Jurkat, Clone E6-1 (cell line): ENCODE results near the gene AMN.

ENCODE experiments used
- DNase-seq: peaks from one replicate; pipeline ENCODE4 v3.0.0-alpha.2; 2011; ENCODE audit warnings: low read depth, low spot score
- H3K4me3 ChIP-seq: 2 replicates; pipeline ENCODE4 v1.5.1; 2011; ENCODE audit warnings: mild to moderate bottlenecking, low read length, control low read depth, moderate library complexity

Gene AMN

DNA sequence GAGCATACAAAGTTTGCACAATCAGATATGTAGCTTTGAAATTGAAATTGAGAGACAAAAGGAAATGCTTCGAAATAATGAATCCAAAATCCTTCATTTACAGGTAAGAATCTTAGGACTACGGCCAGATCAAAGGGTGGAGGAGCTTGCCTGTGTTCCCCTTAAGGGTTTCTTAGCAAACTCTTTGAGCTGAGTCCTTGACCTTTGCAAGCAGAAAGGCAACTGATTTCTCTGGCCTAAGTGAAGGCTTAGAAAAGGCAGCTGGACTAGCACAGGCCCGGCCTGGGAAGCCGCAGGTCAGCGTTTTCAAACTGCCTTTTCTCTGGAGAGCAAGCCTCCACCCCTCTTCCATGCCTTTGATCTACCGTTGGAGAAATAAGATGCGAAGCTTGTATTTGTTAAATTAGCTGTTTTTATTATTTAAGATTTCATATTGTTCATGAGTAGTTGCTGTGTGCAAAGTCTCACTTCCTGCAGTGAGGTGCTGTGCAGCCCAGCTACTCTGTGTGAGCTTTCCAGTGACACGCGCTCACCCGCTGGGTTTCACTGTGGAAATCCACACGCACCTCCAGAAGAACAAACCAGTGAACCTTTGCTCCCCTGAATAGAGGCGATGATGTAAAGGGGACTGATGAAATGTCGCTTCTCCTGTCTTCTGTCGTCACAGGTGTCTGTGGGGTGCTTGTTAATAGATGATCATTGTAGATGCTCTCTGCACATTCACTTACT, 25.0 kb upstream of the AMN start:
- no peak for DNase-seq
- no peak overlapping the region for H3K4me3 ChIP-seq

DNA sequence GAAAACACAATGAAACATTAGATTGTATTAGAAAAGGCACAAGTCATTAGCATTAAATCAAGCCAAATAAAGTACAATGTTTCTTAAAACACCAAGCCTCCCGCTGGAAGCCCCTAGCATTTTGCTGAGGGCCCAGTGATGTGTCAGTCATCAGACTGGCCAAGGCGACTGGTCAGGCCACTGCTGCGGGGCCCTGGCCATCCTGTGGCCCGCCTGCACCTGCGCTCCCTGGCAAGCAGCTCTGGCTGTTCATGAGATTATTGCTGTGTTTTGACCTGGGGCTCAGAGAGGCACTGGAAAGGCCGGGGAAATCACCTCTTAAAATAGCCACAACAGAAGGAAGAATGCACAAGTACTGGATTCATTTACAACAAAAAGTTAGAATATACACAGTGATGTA, 24.2 kb upstream of the AMN start:
- H3K4me3 ChIP-seq = no peak overlapping the region
- DNase-seq = no peak

DNA sequence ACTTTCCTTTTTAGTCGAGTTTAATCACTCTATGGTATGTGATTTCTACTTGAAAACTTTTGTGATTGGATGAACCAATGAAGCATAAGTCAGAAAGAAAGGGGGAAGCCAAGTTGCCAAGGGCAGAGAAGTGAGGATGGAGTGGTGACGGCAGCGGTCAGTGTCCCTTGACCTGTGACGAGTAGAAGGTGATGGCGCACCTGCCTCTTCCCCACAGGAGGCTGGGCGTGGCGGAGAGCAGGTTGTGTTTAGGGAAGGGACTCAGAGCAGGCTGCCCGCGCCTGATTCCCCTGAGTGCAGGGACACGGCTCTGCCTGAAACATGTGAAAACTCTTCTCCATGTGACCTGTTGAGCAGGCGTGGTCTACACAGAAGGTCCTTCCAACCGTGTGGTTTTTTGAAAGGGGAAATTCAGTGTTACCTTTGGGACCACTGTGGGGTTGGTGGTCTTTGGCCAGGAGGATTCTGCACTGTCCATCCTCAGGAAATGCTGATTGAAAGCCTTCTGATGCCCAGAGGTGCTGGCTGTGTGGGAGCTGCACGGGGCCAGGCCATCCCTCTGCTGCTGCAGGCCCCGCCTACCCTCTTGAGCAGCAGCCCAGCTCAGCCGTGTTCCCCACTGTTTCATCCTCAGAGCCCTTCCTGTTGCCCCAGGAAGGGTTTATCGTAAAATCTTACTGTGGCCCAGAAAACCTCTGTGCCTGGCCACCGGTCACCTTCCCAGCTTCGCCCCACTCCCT, 23.5 kb upstream of the AMN start:
- no peak for DNase-seq

DNA sequence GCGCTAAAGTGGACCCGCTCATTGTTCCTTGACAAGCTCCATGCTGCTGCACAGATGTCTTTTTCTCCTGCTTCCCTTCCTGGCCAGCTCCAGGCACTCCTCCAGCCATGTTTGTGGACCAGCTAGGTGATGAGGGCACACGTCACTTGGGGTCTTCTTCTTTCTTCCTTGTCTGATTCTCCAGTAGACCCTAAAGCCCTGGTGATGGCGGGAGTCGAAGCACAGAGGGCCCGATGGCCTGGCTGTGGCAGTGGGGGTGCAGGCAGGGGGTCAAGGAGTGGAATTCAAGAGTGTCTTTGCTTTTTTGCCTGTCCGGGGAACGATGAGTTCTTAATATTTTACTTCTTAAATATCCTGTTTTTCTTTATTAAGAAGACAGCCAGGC, 23.0 kb upstream of the AMN start:
- DNase-seq = no peak

More for the DNA sequence above, 23.5 kb upstream of the AMN start:
- no peak overlapping the region for H3K4me3 ChIP-seq

DNA sequence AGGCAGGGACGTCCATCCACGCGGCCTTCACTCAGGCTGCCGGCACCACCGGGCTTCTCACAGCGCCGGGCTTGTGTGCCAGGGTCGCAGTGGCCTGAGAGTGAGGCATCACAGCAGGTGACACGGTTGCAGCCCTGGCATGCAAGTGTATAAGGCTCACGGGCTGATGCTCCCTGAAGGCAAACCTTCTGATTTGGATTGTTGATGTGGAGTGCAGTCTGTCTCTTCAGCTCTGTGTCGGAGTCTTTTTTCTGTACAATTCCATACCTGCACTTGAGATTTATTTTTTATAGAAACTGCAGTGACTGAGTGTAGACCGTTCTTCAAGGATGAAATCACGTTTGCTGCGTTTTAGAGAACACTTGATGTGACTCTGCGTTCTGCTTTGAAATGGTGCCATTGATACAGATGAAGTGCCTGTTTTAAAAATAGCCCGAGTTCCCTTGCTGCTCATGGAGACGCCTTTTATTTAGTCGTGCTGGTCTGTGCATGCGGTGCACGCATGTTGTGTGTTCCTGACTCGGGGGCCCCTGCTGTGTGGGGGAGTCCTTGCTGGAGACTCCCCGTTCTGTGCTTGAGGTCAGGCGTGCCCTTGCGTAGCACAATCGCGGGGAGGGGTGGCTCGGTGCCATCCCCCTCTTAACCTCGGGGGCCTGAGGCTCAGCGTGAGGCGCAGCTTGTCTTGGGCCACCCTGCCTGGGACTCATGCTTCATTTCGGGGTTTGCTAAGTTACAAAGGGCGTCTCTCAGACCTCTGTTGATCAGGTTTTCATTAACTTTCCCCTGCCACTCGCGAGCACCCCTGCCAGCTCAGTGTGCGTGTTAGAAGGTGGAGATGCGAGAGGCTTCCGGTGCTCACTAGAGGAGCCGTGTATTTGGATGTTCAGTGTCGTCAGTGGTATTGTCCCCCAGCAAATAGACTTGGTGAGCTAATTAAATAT, 21.6 kb upstream of the AMN start:
- no peak for DNase-seq
- H3K4me3 ChIP-seq = no peak overlapping the region

More for the DNA sequence above, 23.0 kb upstream of the AMN start:
- H3K4me3 ChIP-seq = no peak overlapping the region

DNA sequence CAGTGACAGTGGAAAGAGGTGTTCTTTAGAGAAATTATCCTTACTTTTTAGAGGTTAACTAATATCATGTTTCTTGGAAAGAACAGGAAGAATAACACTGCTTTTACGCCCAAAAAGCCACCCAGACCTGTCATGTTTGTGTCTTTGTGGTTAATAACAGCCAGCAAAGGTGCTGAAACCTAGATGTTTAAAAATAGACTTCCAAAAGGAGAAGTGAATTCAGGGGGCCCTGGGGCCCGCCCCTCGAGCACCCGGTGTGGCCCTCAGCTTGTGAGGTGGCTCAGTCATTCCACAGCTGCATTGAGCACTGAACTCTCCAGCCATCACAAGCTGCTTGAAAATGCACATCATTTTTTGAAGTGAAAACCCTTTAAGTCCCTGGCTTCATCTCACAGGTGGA, 20.8 kb upstream of the AMN start:
- no peak overlapping the region for H3K4me3 ChIP-seq
- no peak for DNase-seq

DNA sequence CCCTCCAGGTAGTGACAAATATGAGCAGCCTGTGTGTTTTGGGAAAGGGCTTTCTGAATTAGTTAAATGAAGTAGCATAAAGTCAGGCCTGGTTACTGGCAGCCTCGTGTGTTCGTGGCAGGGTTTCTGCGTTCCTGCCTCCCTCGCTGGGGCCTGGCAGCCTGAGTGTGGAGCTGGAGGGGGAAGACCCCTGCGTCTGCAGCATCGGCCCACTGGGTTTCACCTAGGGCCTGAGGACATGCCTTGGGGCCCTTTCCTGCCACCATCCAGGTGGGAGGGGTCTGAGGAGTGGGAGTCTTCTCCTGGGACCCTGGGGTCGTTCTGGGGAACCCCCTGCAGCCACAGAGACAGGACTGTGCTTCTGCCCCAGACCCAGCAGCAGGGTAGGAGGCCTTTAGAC, 20.4 kb upstream of the AMN start:
- DNase-seq = no peak
- H3K4me3 ChIP-seq = no peak overlapping the region

DNA sequence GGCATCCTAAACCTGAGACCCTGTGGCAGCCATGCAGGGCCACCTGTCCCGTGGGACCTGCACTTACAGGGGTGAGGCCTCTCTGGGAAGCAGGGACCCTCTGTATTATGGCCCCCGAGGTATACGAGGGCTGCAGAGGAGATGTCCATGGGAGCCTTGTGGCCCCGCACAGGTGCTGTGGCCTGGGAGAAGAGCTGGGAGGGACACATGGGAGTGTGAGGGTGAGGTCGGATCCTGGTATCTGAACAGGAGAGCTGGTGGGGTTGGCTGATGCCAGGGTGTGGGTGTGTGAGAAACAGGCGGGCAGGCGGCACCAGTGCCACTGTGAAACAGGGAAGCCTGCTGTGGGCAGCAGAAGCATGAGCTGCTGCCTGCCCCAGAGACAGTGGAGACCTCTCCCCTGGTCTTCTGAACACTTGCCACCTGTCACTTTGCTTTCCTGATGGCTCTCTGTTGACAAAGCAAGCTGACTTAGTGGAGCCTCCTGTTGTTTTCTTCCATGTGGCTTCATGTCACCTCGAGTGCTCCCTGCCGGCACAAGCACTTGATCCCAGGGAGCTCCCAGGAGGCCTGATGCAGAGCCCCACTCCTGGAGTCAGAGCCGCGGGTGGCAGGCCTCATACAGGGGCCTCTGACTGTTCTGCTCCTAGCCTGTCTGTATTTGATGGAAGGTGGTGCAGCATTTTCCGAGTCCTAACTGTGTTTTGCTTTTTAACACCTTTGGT, 19.8 kb upstream of the AMN start:
- H3K4me3 ChIP-seq = no peak overlapping the region
- no peak for DNase-seq

DNA sequence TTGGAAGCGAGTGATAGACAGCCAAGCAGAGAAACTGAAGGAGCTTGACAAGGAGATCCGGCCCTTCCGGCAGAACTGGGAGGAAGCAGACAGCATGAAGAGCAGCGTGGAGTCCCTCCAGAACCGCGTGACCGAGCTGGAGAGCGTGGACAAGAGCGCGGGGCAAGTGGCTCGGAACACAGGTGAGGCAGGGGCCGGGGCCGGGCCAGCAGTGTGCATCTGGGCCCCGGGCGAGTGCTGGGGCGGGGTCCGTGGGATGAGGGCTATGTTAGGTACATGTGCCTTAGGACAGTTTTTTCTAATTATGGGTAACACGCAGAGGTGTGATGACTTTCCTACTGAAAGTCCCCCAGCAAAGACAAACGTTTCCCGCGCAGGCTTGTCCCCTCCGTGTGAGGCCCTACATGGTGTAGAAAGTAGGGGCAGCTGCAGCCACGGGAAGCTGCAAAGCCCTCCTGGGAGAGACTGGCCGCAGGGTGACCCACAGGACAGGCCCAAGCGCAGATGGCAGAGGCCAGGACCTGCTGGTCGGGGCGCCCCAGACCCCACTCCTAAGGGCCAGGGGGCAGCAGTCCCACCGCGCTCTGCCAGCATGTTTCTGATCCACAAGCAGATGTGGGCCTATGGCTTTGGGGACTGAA, 19.1 kb upstream of the AMN start:
- DNase-seq = no peak
- H3K4me3 ChIP-seq = no peak overlapping the region

DNA sequence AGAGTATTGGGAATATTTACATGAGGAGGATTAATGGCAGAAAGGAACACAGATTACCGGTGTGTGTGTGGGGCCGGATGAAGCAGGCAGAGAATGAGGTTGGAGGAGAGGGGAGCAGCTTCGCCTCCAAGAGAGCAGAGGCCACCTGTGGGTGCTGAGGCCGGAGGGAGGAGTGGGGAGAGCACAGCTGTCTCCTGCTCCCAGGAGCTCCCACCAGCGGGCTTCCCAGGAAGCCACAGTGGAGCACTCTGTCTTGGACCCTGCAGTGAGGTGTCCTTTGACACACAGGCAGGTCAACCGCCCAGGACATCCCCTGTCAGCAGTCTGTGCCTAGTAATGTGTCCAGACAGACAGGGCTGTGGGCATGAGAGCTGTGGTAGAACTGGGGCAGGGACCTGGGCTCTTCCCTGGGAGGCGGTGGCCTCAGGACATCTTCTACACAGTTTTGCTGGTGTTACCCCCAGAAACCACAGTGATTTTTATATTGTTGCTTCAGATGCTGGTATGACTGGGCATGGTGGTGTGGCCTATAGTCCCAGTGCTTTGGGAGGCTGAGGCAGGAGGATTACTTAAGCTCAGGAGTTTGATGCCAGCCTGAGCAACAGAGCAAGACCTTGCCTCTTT, 18.5 kb upstream of the AMN start:
- no peak overlapping the region for H3K4me3 ChIP-seq
- no peak for DNase-seq

DNA sequence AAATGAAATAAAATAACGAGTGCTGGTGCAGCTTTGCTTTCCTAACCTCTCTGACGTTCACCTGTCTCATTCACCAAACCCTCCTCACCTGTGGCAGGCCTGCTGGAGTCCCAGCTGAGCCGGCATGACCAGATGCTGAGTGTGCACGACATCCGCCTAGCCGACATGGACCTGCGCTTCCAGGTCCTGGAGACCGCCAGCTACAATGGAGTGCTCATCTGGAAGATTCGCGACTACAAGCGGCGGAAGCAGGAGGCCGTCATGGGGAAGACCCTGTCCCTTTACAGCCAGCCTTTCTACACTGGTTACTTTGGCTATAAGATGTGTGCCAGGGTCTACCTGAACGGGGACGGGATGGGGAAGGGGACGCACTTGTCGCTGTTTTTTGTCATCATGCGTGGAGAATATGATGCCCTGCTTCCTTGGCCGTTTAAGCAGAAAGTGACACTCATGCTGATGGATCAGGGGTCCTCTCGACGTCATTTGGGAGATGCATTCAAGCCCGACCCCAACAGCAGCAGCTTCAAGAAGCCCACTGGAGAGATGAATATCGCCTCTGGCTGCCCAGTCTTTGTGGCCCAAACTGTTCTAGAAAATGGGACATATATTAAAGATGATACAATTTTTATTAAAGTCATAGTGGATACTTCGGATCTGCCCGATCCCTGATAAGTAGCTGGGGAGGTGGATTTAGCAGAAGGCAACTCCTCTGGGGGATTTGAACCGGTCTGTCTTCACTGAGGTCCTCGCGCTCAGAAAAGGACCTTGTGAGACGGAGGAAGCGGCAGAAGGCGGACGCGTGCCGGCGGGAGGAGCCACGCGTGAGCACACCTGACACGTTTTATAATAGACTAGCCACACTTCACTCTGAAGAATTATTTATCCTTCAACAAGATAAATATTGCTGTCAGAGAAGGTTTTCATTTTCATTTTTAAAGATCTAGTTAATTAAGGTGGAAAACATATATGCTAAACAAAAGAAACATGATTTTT, 17.1 kb upstream of the AMN start:
- DNase-seq = no peak
- H3K4me3 ChIP-seq = no peak overlapping the region

DNA sequence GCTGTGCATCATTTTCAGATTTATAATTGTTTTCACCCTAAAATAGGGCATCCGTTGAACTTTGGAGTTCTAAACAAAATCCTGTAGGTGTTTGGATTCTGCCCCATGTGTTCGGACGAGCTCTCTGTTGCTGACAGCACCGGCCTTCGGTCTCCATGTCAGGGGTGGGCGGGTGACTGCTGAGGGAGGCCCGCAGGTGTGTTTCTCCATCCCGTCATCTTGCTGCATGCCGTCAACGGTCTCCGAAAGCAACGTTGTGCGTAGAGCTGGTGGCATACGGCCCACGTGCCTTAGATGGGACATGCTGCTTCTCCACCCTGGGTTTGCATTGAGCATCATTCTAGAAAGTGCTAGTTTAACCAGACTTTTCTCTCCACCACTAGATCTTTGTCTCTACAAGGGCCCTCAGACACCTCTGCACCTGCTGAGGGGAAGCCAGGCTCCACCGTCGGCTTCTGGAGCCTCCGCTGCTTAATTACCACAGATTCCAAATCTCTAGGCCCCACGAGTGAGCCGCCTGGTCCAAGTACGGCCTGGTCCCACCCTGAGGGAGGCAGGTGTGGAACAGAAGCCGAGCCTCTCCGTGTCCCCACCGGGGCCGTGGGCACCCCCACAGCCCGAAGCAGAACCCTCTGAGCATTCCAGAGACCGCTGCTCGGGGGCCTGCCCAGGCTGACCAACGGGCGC, 15.7 kb upstream of the AMN start:
- no peak overlapping the region for H3K4me3 ChIP-seq
- DNase-seq = no peak

DNA sequence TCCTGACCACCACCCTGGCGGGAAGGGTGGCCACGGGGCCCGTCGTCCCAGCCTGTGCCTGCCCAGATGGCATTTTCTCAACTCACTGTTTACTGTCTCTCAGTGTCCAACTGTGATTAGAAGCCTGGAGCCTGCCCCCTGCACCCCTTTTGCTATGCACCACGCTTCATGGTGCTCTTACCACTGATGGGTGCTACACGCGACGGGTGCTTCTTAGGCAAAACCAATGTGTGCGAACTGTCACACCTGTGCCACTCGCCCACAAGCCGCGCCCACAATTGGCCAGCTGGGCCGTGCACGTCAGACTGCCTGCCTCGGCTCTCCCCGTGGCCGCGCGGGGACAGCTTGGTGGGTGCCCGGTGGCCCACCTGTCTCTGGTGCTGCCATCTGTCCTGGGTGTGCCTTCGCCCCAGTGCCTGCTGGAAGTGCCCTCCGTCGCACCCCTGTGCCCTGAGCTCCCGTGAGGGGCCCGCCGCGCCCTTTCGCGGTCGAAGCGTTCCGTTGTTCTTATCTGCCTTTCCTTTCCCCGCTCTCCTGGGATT, 15.1 kb upstream of the AMN start:
- DNase-seq = no peak
- H3K4me3 ChIP-seq = no peak overlapping the region

DNA sequence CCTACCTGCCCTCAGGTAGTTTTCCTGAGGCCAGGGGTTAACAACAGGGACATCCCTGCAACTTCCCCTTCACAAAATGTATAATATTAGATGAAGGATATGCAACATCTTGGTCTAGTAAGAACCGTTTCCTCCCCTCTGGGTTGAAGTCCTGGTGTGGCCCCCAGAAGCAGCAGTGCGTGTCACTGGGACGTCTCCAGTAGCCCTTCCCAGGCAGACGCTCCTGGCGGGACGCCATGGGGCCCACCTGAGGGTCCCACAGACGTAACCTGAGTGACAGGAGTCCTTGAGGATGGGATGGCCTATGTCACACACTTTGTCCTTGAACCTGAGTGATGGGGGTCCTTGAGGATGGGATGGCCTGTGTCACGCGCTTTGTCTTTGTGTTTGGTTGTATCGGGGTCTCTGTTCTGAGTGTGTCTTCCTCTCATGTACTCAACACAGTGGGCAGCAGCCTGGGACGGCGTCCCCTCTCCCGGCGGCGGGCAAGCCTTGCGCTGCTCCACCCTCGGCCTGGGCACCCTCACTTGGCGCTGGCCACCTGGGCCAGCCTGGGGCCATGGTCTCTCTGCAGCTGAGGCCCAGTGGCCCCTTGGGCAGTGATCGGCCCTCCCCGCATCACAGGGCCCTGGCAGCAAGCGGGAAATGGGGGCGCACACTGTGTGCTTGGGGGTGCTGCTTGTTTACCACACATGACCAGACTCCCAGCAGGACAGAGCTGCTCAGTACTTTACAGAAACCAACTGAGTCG, 14.3 kb upstream of the AMN start:
- H3K4me3 ChIP-seq = no peak overlapping the region
- DNase-seq = no peak

DNA sequence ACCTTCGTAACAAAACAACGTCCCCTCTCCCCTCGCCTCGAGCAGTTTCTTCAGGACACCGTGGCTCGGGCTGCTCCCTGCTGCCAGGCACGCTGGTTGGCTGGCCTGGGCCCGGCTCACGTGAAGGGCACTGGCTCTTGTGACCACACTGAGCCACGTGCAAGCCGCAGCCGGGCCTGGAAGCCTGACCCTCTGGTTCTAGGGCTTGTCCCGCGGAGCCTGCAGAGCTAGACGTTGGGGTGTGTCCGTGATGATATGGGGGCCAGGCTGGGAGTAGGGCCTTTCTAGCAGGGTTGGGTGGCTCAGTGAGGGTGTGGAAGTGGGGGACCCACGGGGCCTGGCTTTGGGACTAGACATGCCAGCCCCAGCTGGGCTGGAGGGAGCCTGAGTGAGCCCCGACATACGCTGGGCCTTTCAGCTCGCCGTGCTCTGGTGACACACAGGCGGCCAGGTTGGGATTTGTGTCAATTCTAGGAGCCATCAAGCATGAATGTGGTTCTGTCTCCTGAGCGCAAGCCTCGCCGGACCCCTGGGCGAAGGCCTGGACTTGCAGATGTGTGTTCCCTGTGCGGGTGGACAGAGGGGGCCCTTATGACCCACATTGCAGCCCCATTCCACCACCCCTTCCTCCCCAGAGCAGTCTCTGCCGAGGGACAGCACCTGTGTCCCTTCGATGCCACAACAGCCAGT, 13.6 kb upstream of the AMN start:
- no peak overlapping the region for H3K4me3 ChIP-seq
- DNase-seq = no peak
